Stimulated activated CD8-positive, alpha-beta memory T cell treated with anti-CD3 and anti-CD28 coated beads, Interleukin-7, amount 100 ng/mL, for 48 hours (primary cell): ENCODE measurements around the gene MYRIP.

Experiments used
- DNase-seq, 2 donors: peaks; one replicate each; pipeline ENCODE4 v3.0.0-alpha.2; 2020; ENCODE audit warnings: low read depth in 1 of 2; ENCODE audit errors: extremely low read depth in 1 of 2

Gene MYRIP

GRCh38 chr3:40172560-40172959 is 363.2 kb downstream of the MYRIP start:
- no peak for DNase-seq

- DNase-seq, result no peak
Measured at GRCh38 chr3:40173227-40173721, 363.9 kb downstream of the MYRIP start.

- no peak for DNase-seq
Measured at GRCh38 chr3:40178012-40178594, 368.7 kb downstream of the MYRIP start.

GRCh38 chr3:40179016-40179415 is 369.6 kb downstream of the MYRIP start:
- peak in 1 of 2 donors; percentile 20 for DNase-seq

- no peak for DNase-seq
Measured at GRCh38 chr3:40181182-40181581, 371.8 kb downstream of the MYRIP start.

- no peak for DNase-seq
Measured at GRCh38 chr3:40185029-40185695, 375.8 kb downstream of the MYRIP start.

- no peak for DNase-seq
Measured at GRCh38 chr3:40186508-40186907, 377.1 kb downstream of the MYRIP start.

GRCh38 chr3:40187945-40188344 is 378.5 kb downstream of the MYRIP start:
- no peak for DNase-seq

- no peak for DNase-seq
Measured at GRCh38 chr3:40189118-40189517, 379.7 kb downstream of the MYRIP start.

- no peak for DNase-seq
Measured at GRCh38 chr3:40190056-40190455, 380.6 kb downstream of the MYRIP start.

- DNase-seq, result no peak
Measured at GRCh38 chr3:40191251-40191650, 381.8 kb downstream of the MYRIP start.

- DNase-seq, result peak in 1 of 2 donors; percentile 25
Measured at GRCh38 chr3:40191850-40192448, 382.5 kb downstream of the MYRIP start.

GRCh38 chr3:40192628-40193027 is 383.2 kb downstream of the MYRIP start:
- DNase-seq, result no peak

GRCh38 chr3:40196966-40197365 is 387.6 kb downstream of the MYRIP start:
- DNase-seq, result no peak

- DNase-seq, result no peak
Measured at GRCh38 chr3:40200692-40201316, 391.4 kb downstream of the MYRIP start.

GRCh38 chr3:40201770-40202169 is 392.4 kb downstream of the MYRIP start:
- no peak for DNase-seq

- no peak for DNase-seq
Measured at GRCh38 chr3:40206522-40206921, 397.1 kb downstream of the MYRIP start.

GRCh38 chr3:40207796-40208195 is 398.4 kb downstream of the MYRIP start:
- DNase-seq, result no peak

- no peak for DNase-seq
Measured at GRCh38 chr3:40208251-40208650, 398.8 kb downstream of the MYRIP start.

- no peak for DNase-seq
Measured at GRCh38 chr3:40211579-40211978, 402.2 kb downstream of the MYRIP start.

GRCh38 chr3:40213556-40213955 is 404.1 kb downstream of the MYRIP start:
- DNase-seq, result no peak

GRCh38 chr3:40215015-40215414 is 405.6 kb downstream of the MYRIP start:
- DNase-seq, result no peak
